Adipose tissue (tissue), 3 donors: ENCODE measurements around the gene ATF2. TPM values are rescaled to one million over a fixed set of nuclear protein-coding genes. Genes with fewer than 3 reads are reported as not detected.

ENCODE experiments used
- H3K27ac ChIP-seq: one replicate; pipeline ENCODE4 v1.5.1; 2013; ENCODE audit warnings: low read depth, low read length
- WGBS, 3 donors: extraction: QIAGEN DNeasy Blood & Tissue Kit; methylation state at CpG; one replicate each; pipeline ENCODE4 v1.1.7; 2013; 5-methylcytosine and 5-hydroxymethylcytosine counted together
- polyA plus RNA-seq, 3 donors: library from polyadenylated mRNA; stranded (reverse); fragments of 200-250 nt; gene quantifications; one replicate each; pipeline ENCODE4 v1.2.3, GENCODE V29; 2013
- donor health status: healthy with polysubstance abuse.
- donor health status: Bipolar disorder and iron deficiency.
- donor health status: healthy.

The ATF2 gene
- polyA plus RNA-seq, 3 donors: 10.5 to 16.2 (median 16.1) TPM

- no peak overlapping the region for H3K27ac ChIP-seq
- WGBS, 3 donors: 91 to 96% (median 95%) methylated on average over 3 of the region's 3 CpGs
These were observed 128.5 kb downstream of the ATF2 start for GRCh38 chr2:175039490-175039889.

- H3K27ac ChIP-seq: no peak overlapping the region
- WGBS, 3 donors: 69 to 84% (median 84%) methylated on average over 5 of the region's 5 CpGs
These were observed 129.0 kb downstream of the ATF2 start for GRCh38 chr2:175039031-175039430.

DNA sequence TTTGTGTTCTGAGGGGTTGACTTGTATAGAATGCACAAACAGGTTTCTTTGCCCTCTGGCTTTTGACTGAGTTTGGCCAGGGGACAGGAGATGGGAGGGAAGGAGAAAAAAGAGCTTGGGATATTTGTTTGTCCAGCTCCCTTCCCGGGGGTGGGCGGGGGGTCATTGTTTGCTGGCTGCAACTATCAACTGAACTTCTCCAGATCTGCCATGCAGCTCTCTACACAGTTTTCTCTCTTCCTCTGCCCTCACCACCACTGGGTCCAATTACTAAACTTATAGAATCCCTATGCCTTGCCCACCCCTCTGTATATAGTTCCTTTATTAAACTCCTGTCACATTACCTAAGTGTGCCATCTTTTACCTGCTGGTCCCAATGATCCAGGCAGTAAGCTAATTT lies 130.1 kb downstream of the ATF2 start:
- WGBS, 3 donors: 78 to 95% (median 84%) methylated on average over 2 of the region's 2 CpGs
- no peak overlapping the region for H3K27ac ChIP-seq

DNA sequence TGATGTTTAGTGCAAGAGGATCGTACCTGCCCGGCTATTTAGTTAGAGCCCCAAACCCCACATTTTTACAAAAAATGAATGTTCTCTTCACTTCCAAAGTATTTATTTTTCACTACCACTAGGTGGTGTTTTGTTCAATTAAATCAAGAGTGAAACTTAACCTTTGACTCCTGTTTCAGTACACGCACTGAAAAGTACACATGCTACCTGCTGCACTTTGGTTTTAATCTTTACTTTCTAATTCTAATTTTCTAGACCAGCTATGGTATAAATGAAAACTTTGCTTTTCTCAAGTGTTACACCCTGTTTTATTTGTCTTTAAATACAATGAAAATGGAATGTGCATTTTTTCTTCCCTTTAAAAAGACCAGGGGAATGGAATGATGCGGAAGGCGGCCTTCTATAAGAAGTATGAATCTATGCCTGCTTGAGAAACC lies 131.4 kb downstream of the ATF2 start:
- no peak overlapping the region for H3K27ac ChIP-seq
- 53 to 71% (median 63%) methylated on average over 5 of the region's 5 CpGs for WGBS, 3 donors

DNA sequence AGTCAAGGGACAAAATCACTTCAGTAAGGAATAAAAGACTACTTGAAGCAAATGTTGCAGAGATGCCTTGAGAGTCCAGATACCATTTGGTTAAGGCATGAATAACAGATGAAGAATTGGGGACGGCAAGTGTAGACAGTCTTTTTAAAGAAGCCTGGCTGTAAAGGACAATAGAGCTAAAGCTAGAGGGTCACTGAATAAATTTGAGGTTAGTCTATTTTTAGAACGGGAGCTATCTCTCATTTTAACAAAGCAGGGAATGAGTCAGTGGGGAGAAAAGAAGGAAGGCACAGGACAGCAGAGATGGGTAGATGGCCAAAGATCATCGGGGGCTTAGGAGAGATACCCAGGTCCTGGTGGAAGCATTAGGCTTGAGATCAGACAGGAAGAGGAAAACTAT lies 132.2 kb downstream of the ATF2 start:
- 65 to 83% (median 65%) methylated on average over 3 of the region's 3 CpGs for WGBS, 3 donors
- H3K27ac ChIP-seq: no peak overlapping the region

- WGBS, 3 donors: 86 to 96% (median 92%) methylated on average over 3 of the region's 3 CpGs
- no peak overlapping the region for H3K27ac ChIP-seq
These were observed 133.3 kb downstream of the ATF2 start for GRCh38 chr2:175034716-175035115.

- no peak overlapping the region for H3K27ac ChIP-seq
- WGBS, 3 donors: 48 to 74% (median 69%) methylated on average over 5 of the region's 5 CpGs
These were observed 137.4 kb downstream of the ATF2 start for GRCh38 chr2:175030380-175031271.

GRCh38 chr2:175027755-175028154 lies 140.2 kb downstream of the ATF2 start:
- 88 to 91% (median 88%) methylated on average over 3 of the region's 3 CpGs for WGBS, 3 donors
- H3K27ac ChIP-seq: no peak overlapping the region

DNA sequence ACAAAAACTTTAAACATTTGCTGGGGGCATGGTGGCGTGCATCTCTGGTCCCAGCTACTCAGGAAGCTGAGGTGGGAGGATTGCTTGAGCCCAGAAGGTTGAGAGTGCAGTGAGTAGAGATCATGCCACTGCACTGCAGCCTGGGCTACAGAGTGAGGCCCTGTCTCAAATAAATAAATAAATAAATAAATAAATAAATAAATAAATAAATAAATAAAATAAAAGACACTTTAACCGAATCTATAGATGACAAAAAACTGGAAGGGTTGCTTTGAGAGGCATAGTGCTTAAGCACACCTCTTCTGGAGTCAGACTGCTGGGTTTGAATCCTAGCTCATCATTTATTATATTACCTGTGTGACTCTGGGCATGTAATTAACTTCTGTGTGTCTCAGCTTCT lies 141.6 kb downstream of the ATF2 start:
- H3K27ac ChIP-seq: no peak overlapping the region
- WGBS, 3 donors: 91 to 98% (median 96%) methylated on average over 2 of the region's 2 CpGs

DNA sequence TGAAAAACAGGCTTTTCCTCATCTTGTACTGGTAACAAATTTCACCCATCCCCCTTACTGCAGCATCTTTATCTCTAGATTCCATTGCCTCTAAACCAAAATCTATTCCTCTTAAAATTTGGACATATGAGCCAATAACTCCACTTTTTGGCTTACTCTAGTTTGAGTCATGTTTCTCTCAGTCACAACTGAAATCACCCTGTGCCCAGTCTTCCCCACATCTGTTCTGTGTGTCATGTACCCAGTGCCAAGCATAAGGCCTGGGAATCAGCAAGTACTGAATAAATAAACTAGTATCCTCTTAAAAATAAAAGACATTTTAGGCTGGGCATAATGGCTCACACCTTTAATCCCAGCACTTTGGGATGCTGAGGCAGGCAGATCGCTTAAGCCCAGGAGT lies 142.1 kb downstream of the ATF2 start:
- WGBS, 3 donors: 96 to 100% (median 96%) methylated on average over 1 of the region's 1 CpG
- H3K27ac ChIP-seq: no peak overlapping the region

- H3K27ac ChIP-seq: no peak overlapping the region
- WGBS, 3 donors: 93 to 95% (median 95%) methylated on average over 3 of the region's 3 CpGs
These were observed 142.8 kb downstream of the ATF2 start for GRCh38 chr2:175025233-175025632.

DNA sequence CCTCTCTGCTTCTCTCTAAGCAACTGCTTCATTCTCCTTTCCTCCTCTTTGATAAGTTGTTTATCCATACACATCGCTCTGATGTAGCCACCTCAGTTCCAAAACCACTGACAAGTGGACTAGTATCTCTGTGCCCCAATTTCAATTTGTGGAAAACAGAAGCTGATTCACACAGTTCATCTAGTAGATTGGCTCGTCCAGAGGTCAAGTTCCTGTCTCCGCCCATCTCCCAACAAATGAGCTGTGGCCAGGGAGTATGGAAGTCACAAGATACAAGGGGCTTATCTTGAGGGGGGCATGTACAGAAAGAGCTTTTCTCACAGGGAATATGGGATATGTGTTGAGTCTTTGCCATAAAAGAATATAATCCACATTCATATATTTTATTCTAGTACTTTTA lies 145.1 kb downstream of the ATF2 start:
- 75 to 80% (median 80%) methylated on average over 3 of the region's 3 CpGs for WGBS, 3 donors
- H3K27ac ChIP-seq: no peak overlapping the region

Other genes starting within 250 kb of the ATF2 start
- 10 to 100 TPM in 1 of 3 donors, 1 to 10 TPM in 2; 3.0 to 11.1 (median 7.3) TPM for gene CHN1, start 162.8 kb downstream of the ATF2 start, polyA plus RNA-seq
- gene ATP5MC3, start 13.5 kb upstream of the ATF2 start, polyA plus RNA-seq: 100 to 1,000 TPM; 157 to 503 (median 235) TPM